AG10803 (cell line): ENCODE data around the gene LRP2BP.

Experiments used
- DNase-seq: peaks from one replicate; pipeline ENCODE4 v3.0.0; 2010; ENCODE audit warnings: low read depth
- H3K4me3 ChIP-seq: 2 replicates; pipeline ENCODE4 v1.5.1; 2011; ENCODE audit warnings: mild to moderate bottlenecking, low read length, control low read depth
- CTCF ChIP-seq: conservative IDR thresholded peaks from 2 replicates; pipeline ENCODE4 v1.5.1; 2011; ENCODE audit warnings: mild to moderate bottlenecking, low read length, control low read depth, inconsistent platforms

The LRP2BP gene

GRCh38 chr4:185352202-185352601, 43.5 kb downstream of the LRP2BP start:
- H3K4me3 ChIP-seq: no peak overlapping the region
- no peak for DNase-seq
- TF ChIP-seq CTCF: no peak

- DNase-seq: no peak
- no peak for TF ChIP-seq CTCF
- no peak overlapping the region for H3K4me3 ChIP-seq
Measured at GRCh38 chr4:185351691-185352090, 44.0 kb downstream of the LRP2BP start.

- no peak for DNase-seq
- no peak overlapping the region for H3K4me3 ChIP-seq
- TF ChIP-seq CTCF: no peak
Measured at GRCh38 chr4:185346975-185347601, 48.6 kb downstream of the LRP2BP start.

GRCh38 chr4:185344743-185345538, 50.8 kb downstream of the LRP2BP start:
- no peak for TF ChIP-seq CTCF
- no peak for DNase-seq

GRCh38 chr4:185343726-185344581, 51.8 kb downstream of the LRP2BP start:
- H3K4me3 ChIP-seq: no peak overlapping the region
- DNase-seq: no peak
- no peak for TF ChIP-seq CTCF

More at GRCh38 chr4:185344743-185345538, 50.8 kb downstream of the LRP2BP start:
- H3K4me3 ChIP-seq: no peak overlapping the region

GRCh38 chr4:185341841-185342240, 53.9 kb downstream of the LRP2BP start:
- no peak overlapping the region for H3K4me3 ChIP-seq
- TF ChIP-seq CTCF: no peak
- DNase-seq: no peak
